HG03095 (cell line): Measurements from ENCODE around the gene UHRF2.
"Not testable (repeated sequence)": the region's sequence is repeated elsewhere in the genome, so short reads cannot be mapped to it uniquely, and the experiment has no call there.

Experiments used
- ATAC-seq: cut with Tn5 transposase; IDR thresholded peaks from one replicate; pipeline ENCODE4 v1.9.1; 2021; ENCODE audit warnings: moderate library complexity; ENCODE audit not compliant: unreplicated experiment

UHRF2 gene

GRCh38 chr9:6412487-6413364 lies at the start of gene UHRF2:
Gene UHRF2 (plus strand): TSS chr9:6413199. CDS start chr9:6413491, 292 bp downstream.
- peak; percentile 86 for ATAC-seq

- ATAC-seq, result no peak
Measured at GRCh38 chr9:6367128-6367890, 45.7 kb upstream of the UHRF2 start.

GRCh38 chr9:6368831-6369230 lies 44.2 kb upstream of the UHRF2 start:
- ATAC-seq, result no peak

DNA sequence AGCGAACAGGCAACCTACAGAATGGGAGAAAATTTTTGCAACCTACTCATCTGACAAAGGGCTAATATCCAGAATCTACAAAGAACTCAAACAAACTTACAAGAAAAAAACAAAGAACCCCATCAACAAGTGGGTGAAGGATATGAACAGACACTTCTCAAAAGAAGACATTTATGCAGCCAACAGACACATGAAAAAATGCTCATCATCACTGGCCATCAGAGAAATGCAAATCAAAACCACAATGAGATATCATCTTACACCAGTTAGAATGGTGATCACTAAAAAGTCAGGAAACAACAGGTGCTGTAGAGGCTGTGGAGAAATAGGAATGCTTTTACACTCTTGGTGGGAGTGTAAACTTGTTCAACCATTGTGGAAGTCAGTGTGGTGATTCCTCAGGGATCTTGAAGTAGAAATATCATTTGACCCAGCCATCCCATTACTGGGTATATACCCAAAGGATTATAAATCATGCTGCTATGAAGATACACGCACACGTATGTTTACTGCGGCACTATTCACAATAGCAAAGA lies 31.5 kb upstream of the UHRF2 start:
- ATAC-seq, result not testable (repeated sequence)

DNA sequence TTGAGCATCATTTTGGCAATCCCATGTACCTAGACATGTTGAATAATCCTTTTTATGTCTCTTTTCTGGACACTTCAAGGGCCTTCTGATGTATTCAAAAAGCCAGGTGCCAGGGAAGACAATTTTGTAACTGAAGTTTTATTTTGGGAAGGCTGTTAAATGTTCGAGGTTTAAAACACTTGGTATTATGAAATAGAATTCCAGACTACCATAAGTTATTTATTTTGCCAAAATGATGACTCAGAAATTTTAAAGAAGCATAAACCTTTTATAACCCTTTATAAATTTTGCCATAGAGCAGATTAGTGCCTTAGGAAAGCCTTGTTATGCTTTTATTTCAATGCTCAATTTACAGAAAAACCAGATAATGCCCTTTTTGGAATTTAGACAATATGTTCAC lies 30.3 kb upstream of the UHRF2 start:
- no peak for ATAC-seq

DNA sequence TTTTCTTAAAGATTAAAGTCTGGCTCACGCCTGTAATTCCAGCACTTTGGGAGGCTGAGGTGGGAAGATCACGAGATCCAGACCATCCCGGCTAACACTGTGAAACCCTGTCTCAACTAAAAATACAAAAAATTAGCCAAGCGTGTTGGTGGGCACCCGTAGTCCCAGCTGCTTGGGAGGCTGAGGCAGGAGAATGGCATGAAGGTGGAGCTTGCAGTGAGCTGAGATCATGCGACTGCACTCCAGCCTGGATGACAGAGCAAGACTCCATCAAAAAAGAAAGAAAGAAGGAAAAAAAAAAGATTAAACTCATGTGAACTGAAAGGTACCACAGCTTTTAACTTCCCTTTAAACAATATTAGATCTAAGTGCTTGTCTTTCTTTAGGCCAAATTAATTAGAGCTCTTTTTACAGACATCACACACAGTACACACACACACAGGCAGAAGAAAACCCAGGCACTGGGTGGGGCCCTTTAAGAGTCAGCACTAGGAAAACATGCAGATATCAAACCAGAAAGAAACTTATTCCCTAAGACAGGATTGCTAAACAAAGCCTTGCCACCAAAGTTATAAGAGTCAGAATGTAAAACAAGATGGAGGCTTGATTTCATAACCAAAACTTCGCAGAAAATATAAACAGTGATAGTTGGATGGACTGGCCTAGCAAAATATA lies 29.3 kb upstream of the UHRF2 start:
- no peak for ATAC-seq

DNA sequence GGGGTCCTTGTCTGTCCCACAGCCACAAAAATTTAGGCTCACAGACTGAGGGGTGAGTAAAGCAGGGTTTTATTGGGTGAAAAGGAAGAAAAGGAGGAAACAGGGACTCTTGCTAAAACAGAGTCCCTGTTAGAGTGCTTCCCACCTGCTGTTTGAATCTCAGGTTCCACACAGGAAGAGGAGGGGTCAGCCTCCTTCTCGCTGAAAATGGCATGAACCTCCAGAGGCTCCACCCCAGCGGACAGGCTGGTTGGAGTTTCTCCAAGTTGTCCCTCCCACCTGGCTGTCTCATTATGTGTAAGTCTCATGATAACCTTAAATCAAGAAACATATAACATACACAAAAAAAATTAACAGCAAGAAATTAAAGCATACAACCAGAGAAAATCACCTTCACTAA lies 28.3 kb upstream of the UHRF2 start:
- ATAC-seq, result no peak

DNA sequence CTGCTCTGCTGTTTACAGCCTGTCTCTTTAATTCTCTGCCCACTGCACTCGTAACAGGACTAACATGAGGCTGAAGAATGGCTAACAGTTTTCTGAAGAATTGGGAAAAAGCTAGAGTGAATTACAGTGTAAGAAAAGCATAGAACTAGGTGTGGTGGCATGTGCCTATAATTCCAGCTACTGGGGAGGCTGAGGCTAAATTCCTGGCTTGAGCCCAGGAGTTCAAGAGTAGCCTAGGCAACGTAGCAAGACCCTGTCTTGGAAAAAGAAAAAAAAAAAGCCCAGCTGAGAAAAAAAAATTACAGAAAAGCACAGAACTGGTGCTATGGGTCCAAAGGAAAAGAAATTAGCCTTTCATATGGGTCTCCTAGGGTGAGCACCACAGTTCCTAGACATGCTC lies 13.9 kb upstream of the UHRF2 start:
- no peak for ATAC-seq

GRCh38 chr9:6405371-6405770 lies 7.6 kb upstream of the UHRF2 start:
- ATAC-seq, result no peak

- no peak for ATAC-seq
Measured at GRCh38 chr9:6407778-6408177, 5.2 kb upstream of the UHRF2 start.

GRCh38 chr9:6408320-6408719 lies 4.7 kb upstream of the UHRF2 start:
- ATAC-seq, result no peak

DNA sequence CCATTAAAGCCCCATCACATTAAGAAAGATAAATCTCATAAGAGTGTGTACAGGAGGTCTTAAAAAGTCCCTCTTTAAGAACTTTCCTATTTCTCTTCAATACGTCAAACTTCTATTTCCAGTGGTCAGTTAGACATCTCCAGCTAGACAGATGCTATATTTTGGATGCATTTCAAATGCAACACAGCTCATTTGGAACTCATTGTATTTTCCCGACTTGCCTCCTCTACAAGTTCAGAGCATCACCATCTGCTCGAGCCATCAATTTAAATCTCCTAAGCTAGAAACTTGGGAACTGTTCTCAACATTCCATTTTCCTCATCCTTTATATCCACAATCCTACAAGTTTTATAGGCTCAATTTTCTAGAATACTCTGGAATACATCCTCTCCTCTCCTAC lies 3.2 kb upstream of the UHRF2 start:
- ATAC-seq, result no peak

GRCh38 chr9:6410633-6411032 lies 2.4 kb upstream of the UHRF2 start:
- no peak for ATAC-seq

DNA sequence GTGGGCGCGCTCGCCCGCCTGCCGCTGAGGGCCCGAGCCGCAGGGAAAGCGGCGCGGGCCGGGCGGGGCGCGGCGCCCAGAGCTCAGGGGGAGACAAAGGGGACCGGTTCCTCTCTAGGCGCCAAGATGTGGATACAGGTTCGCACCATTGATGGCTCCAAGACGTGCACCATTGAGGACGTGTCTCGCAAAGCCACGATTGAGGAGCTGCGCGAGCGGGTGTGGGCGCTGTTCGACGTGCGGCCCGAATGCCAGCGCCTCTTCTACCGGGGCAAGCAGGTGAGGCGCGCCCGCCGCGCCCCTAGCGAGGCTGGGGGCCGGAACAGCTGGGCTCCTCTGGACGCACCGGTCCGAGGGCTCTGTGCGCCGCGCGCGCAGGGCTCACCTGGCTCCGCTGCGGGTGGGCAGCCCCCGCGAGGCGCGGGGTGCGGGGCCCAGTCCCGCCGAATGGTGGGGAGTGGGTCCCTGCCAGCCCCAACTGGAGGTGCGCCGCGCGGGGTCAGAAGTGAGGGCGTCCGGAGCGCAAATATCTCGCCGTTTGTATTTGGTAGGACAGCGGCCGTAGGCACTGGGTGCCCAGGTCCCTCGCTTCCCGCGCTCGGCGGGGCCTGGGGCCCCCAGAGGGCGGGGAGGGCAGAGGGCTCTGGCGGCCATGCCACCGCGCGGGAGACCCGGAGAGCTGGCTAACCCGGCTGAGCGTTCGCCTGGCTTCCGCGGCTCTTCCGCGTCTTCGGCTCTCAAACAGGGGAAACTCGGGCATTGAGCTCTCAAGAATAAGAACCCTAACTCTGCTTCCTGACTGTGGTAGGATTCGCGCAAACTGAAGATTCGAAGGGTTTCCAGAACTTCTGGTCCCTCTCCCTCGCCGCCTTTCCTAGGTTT lies 607 bp downstream of the UHRF2 start:
- ATAC-seq, result peak; percentile 12

GRCh38 chr9:6414247-6414641 lies 1.2 kb downstream of the UHRF2 start:
- ATAC-seq, result no peak

GRCh38 chr9:6415266-6415665 lies 2.3 kb downstream of the UHRF2 start:
- ATAC-seq, result no peak

DNA sequence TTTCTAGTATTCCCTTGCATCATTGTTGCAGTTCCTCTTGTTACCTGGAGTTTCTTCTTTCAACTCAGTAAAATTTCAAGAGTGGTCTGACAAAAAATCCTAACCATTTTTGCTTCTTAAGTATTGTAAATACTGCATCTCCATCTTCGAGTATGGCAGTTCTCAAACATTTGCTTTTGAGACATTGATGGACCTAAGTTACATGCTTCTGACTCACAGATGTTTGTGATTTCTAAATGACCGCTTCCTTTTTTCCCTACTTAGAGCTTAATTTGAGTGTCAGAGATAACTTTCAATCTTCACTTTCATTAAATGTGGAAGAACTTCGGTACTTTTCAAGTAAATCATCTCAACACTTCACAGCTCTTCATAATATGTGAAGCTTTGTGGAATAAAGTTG lies 4.2 kb downstream of the UHRF2 start:
- ATAC-seq, result no peak

DNA sequence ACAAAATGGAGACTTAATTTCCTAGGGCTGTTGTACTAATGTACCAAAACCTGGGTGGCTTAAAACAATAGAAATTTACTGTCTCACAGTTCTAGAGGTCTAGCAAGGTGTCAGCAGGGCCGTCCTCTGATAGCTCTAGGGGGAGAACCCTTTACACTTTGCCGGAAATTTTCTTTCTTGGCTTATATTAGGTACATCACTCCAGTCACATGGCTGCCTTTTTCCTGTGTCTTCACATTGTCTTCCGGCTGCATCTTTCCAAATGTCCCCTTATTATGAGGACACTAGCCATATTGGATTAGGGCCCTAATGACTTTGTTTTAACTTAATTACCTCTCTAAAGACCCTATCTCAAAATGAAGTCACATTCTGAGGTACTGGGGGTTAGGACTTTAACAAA lies 5.8 kb downstream of the UHRF2 start:
- no peak for ATAC-seq

DNA sequence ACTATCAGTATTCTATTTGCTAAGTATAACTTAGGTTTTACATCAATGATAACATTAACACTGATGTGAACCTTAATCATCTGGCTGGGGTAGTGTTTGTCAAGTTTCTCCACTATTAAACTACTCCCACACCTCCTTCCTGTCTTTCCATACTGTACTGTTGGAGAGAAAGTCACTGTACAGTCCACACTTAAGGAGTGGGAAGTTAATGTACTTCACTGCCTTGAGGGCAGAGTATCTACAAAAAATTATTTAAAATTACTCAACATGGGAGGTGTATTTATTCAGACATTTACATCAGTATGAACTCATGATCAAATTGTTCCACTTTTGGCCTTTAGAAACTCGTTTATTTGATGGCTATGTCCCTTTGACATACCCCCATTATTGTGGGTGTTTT lies 11.9 kb downstream of the UHRF2 start:
- ATAC-seq, result no peak

DNA sequence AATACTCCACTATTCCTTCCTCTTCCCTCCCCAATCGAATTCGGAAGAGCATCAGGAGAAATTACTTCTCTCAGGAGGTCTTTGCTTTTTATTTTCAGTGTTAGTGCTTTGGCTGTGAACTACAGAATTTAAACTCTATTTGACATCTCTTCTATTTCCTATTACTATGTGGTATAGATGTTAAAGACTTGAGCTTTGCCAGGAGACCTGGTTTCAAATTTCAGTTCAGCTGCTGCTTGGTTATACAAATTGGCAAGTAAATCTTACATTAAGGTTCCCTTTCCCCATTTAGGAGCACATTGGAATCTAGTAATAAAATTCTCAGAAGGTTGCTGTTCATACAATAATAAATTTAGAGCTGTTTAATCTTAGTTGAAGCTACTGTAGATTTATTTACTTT lies 13.1 kb downstream of the UHRF2 start:
- no peak for ATAC-seq
